Uterus (tissue), 4 donors: ENCODE results near the gene ACR. TPM values are rescaled to one million over a fixed set of nuclear protein-coding genes. Genes with fewer than 3 reads are reported as not detected.

Experiments used
- DNase-seq, 2 donors: peaks; one replicate each; pipeline ENCODE4 v3.0.0-alpha.2; 2019 to 2020
- H3K27ac ChIP-seq, 2 donors: fragments of 200-600 bp; sonication (generic); 1 replicate in 1 of 2; 2 replicates in 1 of 2; pipeline ENCODE4 v1.5.1; 2016 to 2018
- H3K27me3 ChIP-seq, 2 donors: fragments of 200-600 bp; sonication (generic); one replicate each; pipeline ENCODE4 v1.5.1; 2018 to 2019; ENCODE audit warnings: control low read depth in 1 of 2
- H3K36me3 ChIP-seq, 2 donors: fragments of 200-600 bp; sonication (generic); one replicate each; pipeline ENCODE4 v1.5.1; 2019; ENCODE audit warnings: control low read depth in 1 of 2
- H3K4me1 ChIP-seq, 2 donors: fragments of 200-600 bp; sonication (generic); one replicate each; pipeline ENCODE4 v1.5.1; 2018 to 2019; ENCODE audit warnings: control low read depth in 1 of 2
- H3K4me3 ChIP-seq, 2 donors: fragments of 200-600 bp; sonication (generic); 1 replicate in 1 of 2; 2 replicates in 1 of 2; pipeline ENCODE4 v1.5.1; 2018 to 2019; ENCODE audit warnings: mild to moderate bottlenecking in 1 of 2
- H3K9me3 ChIP-seq, 2 donors: fragments of 200-600 bp; sonication (generic); one replicate each; pipeline ENCODE4 v1.5.1; 2019; ENCODE audit warnings: control low read depth in 1 of 2
- POLR2A ChIP-seq, 2 donors: fragments of 450-650 bp; IDR thresholded peaks; one replicate each; pipeline ENCODE4 v1.6.1; 2016; ENCODE audit warnings: antibody characterized with exemption in 2 of 2, mild to moderate bottlenecking in 1 of 2, moderate library complexity in 1 of 2
- intact Hi-C: fragments of 100-400 bp; cut with DNase I; formaldehyde crosslinking; loops from one replicate; pipeline ENCODE4 v1.15.1; 2023; ENCODE audit warnings: low total_unique reads
- total RNA-seq, 4 donors: library from RNA; depleted of rRNA in 3 of 4; stranded (reverse); fragments of >200 nt in 3 of 4; gene quantifications; one replicate each; pipeline versions ENCODE4 v1.1.0 to v1.2.4, GENCODE V29; 2014 to 2023
- TF ChIP-seq, protein P1 (sequence below), 4 experiments: fragments of 200-600 bp in 2 of 4; fragments of 450-650 bp in 2 of 4; sonication (generic) in 2 of 4; IDR thresholded peaks; one replicate each; pipeline ENCODE4 v1.5.1; 2016 to 2019; ENCODE audit warnings: antibody characterized with exemption in 4 of 4, mild to moderate bottlenecking in 2 of 4, moderate library complexity in 1 of 4
- donor health status: DM: yes; HTN: yes; CAD: no.

ACR gene
- total RNA-seq, 4 donors from 2014 or later = 0.35 to 7.9 TPM; not detected in 2

DNA sequence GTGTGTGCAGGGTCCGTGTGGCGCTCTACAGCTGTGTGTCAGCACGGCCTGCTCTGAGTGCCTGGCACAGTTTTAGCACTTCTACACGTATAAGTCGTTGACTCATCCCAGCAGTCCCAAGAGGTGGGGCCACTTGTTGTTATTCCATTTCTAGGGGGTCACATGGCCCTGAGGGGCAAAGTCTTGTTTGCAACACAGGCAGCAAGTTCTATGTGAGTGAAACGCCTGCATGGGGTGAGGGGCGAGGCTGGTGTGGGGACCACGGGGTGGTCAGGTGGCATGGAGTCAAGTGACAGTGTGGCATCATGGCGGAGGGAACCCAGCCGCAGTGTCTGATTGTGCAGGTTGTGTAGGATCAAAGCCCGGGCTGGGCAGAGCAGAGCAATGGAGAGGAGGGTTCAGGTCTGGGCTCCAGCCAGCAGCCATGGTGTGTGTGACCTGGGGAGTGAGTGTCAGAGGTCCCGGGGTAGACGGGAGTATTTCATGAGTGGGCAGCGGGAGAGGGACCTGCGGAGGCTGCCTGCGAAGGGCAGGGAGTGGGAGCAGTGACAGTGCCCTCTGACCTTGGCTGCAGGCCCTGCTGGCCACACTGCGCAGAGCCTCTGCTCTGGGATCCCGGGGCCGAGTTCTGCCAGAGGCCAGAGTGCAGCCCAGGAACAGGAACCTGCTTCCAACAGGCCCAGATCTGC lies 37.5 kb upstream of the ACR start:
- intact Hi-C loops = no loop called here
- no peak for DNase-seq
- Histone ChIP-seq H3K4me3 (no peak overlapping the region), H3K9me3 (no peaks in the 10 kb centered on the region), H3K4me1 (peaks cover 0 to 3% of the 10 kb centered on the region in 2 donors), H3K36me3 (no peaks in the 10 kb centered on the region), H3K27ac (no peak overlapping the region), H3K27me3 (peaks cover 0 to 4% of the 10 kb centered on the region in 2 donors)
- TF ChIP-seq, protein P1, sequence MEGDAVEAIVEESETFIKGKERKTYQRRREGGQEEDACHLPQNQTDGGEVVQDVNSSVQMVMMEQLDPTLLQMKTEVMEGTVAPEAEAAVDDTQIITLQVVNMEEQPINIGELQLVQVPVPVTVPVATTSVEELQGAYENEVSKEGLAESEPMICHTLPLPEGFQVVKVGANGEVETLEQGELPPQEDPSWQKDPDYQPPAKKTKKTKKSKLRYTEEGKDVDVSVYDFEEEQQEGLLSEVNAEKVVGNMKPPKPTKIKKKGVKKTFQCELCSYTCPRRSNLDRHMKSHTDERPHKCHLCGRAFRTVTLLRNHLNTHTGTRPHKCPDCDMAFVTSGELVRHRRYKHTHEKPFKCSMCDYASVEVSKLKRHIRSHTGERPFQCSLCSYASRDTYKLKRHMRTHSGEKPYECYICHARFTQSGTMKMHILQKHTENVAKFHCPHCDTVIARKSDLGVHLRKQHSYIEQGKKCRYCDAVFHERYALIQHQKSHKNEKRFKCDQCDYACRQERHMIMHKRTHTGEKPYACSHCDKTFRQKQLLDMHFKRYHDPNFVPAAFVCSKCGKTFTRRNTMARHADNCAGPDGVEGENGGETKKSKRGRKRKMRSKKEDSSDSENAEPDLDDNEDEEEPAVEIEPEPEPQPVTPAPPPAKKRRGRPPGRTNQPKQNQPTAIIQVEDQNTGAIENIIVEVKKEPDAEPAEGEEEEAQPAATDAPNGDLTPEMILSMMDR (IDR thresholded peaks at IDR 0.05) = no peak
- no peak for TF ChIP-seq POLR2A (IDR thresholded peaks at IDR 0.05)

DNA sequence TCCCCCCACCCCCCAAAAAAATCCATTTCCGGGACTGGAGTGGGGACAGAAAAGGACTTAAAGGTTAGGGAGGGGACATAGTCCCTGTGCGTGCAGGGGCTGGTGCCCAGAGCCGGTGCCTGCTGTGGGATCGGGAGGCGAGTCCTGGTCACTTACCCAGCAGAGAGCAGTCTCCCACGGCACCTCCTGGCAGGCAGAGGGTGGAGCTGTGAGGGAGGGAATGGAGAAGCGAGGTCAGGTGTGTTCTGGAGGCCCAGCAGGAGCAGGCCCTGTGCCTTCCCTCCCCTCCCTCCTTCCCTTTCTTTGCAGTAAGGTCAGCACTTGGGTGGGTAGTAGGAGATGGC lies 37.0 kb upstream of the ACR start:
- Histone ChIP-seq H3K27ac (no peak overlapping the region), H3K4me1 (peaks cover 0 to 3% of the 10 kb centered on the region in 2 donors), H3K9me3 (no peaks in the 10 kb centered on the region), H3K27me3 (peaks cover 0 to 4% of the 10 kb centered on the region in 2 donors), H3K36me3 (no peaks in the 10 kb centered on the region), H3K4me3 (no peak overlapping the region)
- no peak for TF ChIP-seq POLR2A (IDR thresholded peaks at IDR 0.05)
- TF ChIP-seq, protein P1 (IDR thresholded peaks at IDR 0.05) = no peak
- intact Hi-C loops = no loop called here
- DNase-seq = no peak

DNA sequence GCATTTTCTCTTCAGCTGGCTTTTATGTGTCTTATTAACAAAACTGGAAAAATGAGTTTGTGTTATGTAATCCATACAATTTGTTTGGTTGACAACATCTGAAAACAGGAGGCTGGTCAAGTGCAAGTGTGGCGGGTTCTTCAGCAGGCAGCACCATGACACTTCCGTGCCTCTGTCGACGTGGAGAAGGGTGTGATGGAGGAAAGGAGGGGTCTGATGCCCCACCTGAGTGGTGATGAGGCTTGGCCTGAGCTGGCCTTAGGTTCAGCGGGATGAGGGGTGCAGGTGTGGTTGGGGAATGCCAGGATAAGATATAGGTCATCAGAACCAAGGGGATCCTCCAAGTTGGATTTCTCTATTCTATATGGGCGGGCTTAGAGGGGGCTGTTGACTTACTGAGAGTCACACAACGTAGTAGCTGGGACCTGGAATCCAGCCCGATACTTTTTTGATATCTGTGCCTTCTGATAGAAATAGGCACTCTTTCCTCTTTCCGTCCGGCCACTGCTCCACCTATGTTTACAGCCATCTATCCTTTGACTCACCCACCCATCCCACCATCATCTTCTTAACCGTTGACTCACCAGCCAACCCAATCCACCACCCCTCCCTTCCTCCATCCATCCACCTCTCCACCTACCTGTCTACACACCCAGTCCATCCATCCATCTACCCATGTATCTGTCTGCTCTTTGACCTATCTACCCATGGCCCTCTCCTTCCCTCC lies 36.4 kb upstream of the ACR start:
- TF ChIP-seq, protein P1 (IDR thresholded peaks at IDR 0.05) = no peak
- TF ChIP-seq POLR2A (IDR thresholded peaks at IDR 0.05) = no peak
- Histone ChIP-seq H3K4me3 (no peak overlapping the region), H3K9me3 (no peaks in the 10 kb centered on the region), H3K4me1 (peaks cover 0 to 3% of the 10 kb centered on the region in 2 donors), H3K27me3 (peaks cover 0 to 4% of the 10 kb centered on the region in 2 donors), H3K27ac (no peak overlapping the region), H3K36me3 (no peaks in the 10 kb centered on the region)
- intact Hi-C loops = no loop called here
- DNase-seq = no peak

DNA sequence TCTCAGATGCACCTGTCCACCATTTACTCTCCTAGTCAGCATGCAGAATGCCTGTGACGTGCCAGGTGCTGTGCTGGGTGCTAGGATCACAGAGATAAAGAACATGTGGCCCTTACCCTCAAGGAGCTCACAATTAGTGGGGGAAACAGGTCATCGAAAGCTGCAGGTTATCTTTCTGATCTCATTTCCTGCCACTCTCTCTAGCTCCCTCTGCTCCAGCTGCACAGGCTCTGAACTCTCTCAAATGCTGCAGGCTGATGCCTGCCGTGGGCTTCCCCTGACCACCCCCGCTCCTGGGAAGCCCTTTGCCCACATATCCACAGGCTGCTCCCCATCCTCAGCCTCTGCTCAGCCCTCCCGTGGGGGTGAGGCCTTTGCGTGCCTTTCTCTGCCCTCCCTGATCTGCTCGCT lies 35.7 kb upstream of the ACR start:
- TF ChIP-seq POLR2A (IDR thresholded peaks at IDR 0.05) = no peak
- TF ChIP-seq, protein P1 (IDR thresholded peaks at IDR 0.05) = no peak
- Histone ChIP-seq H3K4me3 (no peak overlapping the region), H3K27ac (no peak overlapping the region), H3K4me1 (no peaks in the 10 kb centered on the region), H3K9me3 (no peaks in the 10 kb centered on the region), H3K27me3 (no peaks in the 10 kb centered on the region), H3K36me3 (no peaks in the 10 kb centered on the region)
- intact Hi-C loops = no loop called here
- DNase-seq = no peak
